GM23248 (cell line): Measurements from ENCODE around the gene RICTOR.

Experiments used
- EZH2 ChIP-seq: fragments of 200-600 bp; sonication (generic); IDR thresholded peaks from 2 replicates; pipeline ENCODE4 v1.6.1; 2018; ENCODE audit warnings: antibody characterized with exemption, mild to moderate bottlenecking; ENCODE audit not compliant: insufficient read depth, poor library complexity, severe bottlenecking
- EZH2phosphoT487 ChIP-seq: fragments of 200-600 bp; sonication (generic); IDR thresholded peaks from 2 replicates; pipeline ENCODE4 v1.6.1; 2018; ENCODE audit warnings: antibody characterized with exemption, moderate library complexity, mild to moderate bottlenecking, low read depth; ENCODE audit not compliant: insufficient read depth

- TF ChIP-seq EZH2 = no peak
- no peak for TF ChIP-seq EZH2phosphoT487
Measured at GRCh38 chr5:39076757-39077728, 2.8 kb upstream of the RICTOR start.
